HG03575 (cell line): Measurements from ENCODE around the gene COL25A1.
"Not testable (repeated sequence)": the region's sequence is repeated elsewhere in the genome, so short reads cannot be mapped to it uniquely, and the experiment has no call there.

Experiments used
- ATAC-seq: cut with Tn5 transposase; IDR thresholded peaks from one replicate; pipeline ENCODE4 v1.9.1; 2021; ENCODE audit not compliant: unreplicated experiment, insufficient number of reproducible peaks, low FRiP score; ENCODE audit errors: extremely low read depth

COL25A1 gene

DNA sequence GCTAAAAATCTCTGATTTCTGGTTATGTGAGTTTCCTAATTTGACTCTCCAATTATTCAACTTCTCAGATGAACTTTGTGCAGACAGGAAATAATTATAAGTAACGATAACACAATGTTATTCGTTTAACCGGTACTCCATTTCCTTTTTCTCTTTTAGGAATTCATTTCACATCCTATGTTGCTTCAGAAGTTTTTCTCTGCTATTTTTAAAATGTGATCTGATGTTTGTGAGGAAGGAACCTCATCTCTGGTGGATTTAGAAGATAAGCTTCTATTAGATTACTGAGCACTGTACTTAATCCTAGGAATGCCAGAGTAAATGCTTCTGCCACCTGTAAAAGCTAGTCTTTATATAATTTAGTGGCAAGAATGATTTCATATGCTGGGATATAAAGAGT is 423.7 kb downstream of the COL25A1 start:
- no peak for ATAC-seq

DNA sequence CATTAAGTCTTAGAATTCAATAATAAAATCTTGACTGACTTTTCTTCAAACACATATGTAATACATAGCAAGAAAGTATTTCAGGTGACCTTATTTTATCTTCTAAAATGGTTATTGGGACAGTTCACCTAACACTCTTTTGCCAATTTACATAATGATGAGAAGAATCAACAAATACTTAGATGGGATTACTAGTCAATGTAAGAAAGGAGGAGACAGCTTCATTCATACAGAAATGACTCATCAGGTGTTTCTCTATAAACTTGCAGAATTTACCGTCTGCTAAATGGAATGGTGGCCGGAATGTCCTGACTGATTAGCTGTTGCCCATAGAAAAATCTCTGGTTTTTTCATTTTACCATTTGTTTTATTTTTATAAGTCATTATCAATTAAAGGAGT is 424.6 kb downstream of the COL25A1 start:
- no peak for ATAC-seq

DNA sequence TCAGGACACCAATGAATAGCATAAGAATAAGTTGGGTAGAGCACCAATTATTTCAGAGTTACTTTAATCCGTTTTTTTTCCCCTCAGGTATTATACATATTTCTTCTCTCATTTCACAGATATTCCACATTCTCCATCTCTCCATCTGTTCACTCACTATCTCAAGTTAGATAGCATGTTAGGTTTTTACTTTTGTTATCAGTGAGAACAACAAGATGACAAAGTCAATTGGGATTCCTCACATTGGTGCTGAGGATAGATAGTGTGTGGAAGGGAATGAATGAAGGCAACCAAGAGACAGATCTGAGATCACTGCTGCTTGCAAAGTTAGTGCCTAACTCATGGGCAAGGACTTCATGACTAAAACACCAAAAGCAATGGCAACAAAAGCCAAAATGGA is 427.7 kb downstream of the COL25A1 start:
- no peak for ATAC-seq

DNA sequence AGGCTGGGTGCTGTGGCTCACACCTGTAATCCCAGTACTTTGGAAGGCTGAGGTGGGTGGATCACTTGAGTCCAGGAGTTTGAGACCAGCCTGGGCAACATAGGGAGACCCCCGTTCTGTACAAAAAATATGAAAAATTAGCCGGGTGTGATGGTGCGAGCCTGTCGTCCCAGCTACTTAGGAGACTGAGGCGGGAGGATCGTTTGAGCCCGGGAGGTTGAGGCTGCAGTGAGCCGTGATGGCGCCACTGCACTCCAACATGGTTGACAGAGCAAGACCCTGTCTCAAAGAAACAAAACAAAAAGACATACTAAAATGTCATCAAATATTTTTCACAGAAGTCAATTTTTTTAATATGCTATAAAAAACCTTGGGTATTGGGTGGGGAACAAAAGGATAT is 432.5 kb downstream of the COL25A1 start:
- not testable (repeated sequence) for ATAC-seq

DNA sequence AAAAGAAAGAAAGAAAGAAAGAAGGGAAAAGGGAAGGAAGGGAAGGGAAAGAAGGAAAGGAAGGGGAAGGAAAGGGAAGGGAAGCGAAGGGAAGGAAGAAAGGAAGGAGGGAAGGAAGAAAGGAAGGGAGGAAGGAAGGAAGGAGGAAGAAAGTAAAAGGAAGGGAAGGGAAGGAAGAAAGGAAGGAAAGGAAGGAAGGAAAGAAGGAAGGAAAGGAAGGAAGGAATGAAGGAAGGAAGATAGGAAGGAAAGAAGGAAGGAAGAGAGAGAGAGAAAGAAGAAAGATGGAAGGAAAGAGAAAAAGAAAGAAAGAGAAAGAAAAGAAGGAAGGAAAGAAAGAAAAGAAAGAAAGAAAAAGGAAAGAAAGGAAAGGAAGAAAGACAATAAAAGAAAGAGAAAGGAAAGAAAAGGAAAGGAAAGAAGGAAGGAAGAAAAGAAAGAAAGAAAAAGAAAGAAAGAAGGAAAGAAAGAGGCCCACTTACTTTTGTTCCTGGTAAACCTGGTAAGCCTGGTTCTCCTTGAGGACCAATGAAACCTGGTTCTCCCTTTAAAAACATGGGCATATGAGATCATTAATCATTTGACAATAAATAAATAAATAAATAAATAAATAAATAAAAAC is 433.7 kb downstream of the COL25A1 start:
- ATAC-seq, result no peak

DNA sequence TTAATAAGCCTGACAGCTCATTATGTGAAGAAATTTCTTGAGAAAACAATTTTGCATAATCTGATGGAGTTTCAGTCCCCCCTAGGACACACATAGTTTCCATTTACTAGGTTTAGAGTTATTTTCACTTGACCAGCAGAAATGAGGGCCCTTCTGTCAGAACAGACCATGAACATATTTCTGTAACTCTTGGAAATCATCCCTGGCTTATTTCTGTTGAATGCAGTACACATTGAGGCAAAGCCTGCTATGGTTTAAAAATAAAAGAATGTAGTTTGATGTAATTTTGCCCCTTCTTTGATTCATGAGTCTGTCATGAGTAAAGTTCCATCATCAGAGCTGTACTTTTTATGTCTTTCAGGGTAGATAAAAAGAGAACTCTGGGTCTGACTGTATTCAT is 435.0 kb downstream of the COL25A1 start:
- no peak for ATAC-seq

DNA sequence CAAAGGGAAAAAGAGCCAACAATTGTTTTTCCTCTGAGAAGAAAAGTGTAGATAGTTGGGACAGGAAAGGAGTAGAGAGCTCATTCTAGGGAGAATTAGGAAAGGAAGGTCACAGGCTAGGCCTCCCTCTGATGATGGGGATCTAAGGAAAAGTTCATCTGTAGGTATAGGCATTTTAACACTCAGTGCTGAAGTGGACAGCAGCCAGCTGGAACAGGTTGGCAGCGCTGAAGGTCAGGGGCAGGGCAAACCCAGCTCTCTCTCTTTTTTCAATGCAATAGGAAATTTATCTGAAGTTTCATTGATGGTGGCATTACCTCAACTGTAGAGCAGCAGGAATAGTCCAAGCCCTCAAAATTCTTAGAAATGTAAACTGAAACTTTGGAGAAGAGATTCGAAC is 441.1 kb downstream of the COL25A1 start:
- no peak for ATAC-seq

DNA sequence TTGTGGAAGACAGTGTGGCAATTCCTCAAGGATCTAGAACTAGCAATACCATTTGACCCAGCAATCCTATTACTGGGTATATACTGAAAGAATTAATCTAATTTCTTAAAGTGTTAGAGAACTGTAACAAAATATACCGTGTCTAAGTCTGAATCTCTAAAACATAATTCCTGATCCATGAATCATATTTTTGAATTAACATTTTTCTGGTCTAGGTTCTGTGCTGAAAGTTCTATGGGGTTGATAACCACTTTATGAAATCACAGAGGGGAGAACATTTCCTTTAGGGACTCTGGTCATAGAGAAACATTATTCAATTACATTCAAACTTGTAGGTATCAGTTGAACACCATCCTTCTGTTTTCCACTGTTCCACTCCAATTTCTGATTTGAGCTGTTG is 447.7 kb downstream of the COL25A1 start:
- no peak for ATAC-seq

DNA sequence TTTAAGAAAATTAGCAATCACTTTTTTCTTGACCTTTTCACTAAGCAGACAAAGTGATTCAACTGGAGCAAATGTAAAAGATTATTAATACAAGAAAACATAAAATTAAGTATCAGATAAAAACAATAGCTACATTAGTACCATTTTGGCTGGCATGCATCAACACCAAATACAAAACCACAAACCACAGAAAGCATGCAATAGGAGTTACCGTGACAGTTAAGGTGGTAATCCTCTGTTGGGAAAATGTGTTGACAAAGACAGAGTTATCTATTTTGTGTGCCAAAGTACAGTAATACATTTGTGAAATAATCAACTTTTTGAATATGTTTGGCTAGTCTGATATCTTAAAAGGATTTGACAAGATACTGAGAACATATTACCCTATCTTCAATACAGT is 449.8 kb downstream of the COL25A1 start:
- no peak for ATAC-seq

DNA sequence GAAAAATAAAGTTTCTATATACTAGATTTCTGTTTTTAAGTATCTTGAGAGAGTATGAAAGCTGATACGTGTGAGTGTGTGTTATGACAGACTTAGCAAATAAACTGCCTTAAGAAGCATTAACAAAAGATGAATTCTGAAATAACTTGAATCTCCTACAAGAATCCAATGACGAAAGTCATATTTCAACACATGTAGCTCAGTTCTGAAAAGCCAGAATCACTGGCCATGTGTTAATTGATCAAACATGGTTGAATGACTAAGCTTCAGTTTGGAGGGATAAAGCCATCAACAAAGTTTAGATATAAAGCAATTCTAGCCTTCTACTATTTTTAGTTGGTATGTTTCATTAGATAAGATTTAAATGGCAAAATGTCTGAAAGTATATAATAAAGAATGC is 451.1 kb downstream of the COL25A1 start:
- ATAC-seq, result no peak

DNA sequence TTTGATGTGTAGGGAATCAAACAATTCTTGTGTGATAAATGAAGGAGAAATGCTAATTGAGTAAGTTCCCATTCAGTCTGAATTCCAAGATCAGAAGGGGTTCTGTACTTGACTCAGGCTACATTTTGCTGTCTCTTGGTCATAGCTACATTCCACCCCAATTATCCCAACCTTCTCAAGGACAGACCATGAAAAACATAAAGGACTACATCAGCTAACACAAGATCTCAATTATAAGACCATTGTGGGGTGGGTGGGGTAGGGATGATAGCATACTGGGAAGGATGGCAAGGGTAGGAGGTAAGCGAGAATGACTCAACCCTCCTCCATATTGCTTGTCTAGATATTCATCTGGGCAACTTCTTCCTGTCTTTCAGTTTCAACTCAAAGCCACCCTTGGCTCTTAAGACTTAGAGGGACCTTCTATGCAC is 452.2 kb downstream of the COL25A1 start:
- ATAC-seq, result no peak

DNA sequence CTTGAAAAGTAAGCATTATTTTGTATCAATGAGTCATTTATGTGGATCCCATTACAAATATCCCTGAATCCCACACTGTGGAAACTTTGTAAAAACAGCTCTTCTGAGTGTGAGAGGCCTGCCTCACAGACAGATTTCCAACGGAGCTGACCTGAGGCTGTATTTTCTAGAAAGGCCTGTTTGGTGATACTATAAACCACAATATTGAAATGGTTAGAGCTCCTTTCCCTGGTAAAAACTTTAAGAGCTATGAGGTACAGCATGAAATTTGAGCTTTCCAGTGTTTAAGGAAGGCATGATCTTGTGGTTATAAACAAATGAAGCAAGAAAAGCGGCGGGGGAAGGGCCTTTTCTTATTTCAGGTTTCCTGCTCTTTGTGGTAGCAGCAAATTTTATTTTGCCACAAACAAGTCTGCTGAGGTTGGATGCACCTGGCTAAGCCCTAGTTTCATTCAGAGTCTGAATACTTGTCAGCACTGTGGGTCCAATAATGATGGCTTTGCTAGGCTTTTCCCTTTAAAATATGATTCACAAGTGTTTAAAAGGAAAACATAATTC is 452.8 kb downstream of the COL25A1 start:
- ATAC-seq, result peak; percentile 73

DNA sequence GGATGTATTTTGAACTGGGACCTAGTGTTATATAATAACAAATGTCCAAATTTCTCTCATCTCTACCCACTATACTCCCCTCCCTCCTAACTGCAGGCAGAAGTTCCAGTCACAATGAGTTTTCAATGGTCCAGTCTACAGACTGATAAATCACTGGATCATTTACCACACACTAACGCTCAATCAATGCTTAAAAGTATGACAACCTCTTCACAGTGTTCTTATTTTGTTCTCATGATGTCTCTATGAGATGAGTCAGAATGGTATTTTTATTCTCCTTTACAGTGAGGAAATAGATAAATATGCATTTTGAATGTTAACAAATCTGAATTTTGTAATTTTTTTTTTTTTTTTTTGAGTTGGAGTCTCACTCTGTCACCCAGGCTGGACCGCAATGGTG is 455.9 kb downstream of the COL25A1 start:
- ATAC-seq, result no peak

DNA sequence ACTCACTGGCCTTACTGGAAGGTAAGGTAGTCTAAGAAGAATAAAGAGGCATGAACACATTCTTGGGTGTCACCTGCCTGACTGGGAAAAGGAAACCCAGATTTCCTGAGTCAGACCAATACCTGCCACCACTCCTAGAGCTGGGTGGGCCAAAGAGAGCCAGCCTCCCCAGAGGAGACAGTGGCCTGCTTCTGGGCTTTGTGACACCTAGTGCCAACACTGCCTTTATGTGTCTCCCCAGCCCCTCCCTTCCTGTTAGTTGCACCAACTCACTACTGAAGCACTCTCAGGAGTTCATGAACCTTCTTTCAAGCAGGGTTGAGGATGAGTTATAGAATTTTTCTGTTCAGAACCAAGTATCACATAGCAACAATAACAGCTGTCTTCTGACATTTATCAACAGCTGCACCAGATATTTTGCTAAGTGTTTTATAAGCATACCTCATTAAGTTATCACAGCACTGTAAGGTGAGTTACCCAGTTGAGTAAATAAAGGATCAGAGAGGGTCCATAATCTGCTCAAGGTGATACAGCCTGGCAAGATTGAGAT is 462.0 kb downstream of the COL25A1 start:
- no peak for ATAC-seq

DNA sequence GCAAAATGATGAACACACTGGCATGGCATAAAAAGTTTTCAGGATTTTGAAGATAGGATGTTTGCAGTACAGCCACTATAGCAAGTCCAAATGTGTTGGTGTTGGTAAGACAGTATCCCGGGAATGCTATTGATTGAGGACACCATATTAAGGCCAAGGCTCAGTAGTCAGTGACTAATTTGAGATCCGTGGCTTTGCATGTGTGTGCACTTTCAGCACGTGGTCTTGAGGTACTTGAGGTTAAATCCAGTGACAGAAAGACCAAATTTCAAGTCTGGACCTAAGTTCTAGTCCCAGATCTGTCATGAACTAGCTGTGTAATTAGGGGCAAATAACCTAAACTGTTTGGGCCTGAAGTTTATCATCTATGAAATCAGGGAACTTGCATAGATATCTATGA is 463.1 kb downstream of the COL25A1 start:
- ATAC-seq, result no peak

DNA sequence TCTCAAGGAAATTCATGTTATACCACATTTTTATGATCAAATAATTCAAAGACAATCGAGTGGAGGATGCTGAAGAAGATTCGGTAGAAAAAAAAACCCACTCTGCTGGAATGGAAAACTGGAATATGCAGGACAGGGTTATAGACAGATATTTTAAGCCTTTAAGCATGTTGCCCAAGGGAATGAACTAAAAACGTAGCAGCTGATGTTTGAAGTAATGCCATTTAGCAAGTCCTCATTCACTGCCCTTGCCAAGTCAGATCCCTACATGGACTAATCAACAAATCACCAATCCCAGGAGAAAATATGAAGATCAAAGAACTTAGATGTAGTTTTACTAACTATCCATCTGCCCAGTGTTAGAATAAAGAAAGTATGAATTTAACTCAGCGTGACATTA is 464.0 kb downstream of the COL25A1 start:
- no peak for ATAC-seq

DNA sequence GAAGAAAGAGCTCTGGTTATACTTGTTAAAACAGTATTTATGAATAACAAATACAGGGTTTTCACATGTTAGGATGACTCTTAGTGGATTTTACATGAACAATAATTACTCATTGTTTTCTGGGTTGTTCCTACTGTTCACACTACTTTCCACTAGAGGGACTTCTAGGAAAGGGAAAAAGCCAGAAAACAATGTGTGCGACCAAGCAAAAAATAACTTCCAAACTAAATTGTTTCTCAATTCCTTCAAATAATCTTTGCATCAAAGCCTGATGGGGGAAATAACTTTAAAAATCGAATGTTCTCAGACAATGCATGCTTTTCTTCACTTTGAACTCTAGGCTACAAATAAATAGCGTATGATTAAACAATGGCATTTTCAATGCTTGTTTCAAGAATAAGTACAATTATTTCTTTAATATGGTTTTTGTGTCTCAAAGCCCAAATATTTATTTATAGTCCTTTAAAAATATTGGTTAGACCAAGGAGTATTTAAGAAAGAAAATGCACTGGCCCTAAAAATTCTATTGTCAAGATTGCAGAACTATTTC is 467.5 kb downstream of the COL25A1 start:
- ATAC-seq, result peak; percentile 68

DNA sequence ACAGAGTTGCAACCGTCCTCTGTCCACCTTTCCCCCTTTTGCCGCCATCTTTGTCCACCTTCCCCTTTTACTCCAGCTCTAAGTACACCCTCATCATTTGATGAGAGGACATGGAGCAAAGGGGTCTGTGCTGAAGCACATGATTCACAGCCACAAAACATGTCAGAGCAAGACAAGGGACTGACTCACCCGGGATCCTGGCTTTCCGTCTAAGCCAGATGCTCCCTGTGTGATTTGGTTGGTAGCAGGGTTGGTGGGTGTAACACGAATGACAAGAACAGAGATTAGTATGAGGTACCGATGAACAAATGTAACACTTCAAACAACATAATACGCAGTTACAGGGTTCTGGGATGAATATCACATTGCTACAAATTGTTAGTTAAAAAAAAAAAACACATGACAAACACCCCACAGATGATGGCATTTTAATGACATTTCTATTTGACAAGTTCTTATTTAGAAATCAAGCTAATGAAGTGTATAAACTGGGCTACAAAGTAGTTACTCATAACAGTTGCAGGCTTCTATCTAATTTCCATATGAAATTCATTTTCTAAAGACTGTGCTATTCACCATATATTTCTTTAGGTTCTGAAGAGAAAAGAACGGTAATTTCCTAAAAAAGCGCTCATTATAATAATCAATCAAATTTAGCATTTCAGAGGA is 468.2 kb downstream of the COL25A1 start:
- ATAC-seq, result no peak

DNA sequence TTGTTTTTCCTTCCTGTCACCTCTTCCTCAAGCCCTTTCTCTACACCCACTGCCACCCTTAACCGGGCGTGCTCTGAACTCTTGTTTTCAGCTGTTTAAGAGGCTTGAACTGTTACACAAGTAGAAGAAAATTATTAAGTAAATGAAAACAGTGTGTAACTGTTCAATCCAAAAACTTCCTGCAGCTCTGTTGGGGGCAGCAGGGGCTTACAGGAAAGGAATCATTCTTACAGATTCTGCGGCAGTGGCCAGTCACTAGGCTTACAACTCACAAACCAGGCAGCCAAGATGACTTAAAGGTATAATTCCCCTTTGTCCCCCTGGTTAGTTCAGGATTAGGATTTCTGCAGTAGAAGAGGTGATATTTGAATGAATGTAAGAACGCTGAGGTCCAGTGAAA is 469.4 kb downstream of the COL25A1 start:
- no peak for ATAC-seq

DNA sequence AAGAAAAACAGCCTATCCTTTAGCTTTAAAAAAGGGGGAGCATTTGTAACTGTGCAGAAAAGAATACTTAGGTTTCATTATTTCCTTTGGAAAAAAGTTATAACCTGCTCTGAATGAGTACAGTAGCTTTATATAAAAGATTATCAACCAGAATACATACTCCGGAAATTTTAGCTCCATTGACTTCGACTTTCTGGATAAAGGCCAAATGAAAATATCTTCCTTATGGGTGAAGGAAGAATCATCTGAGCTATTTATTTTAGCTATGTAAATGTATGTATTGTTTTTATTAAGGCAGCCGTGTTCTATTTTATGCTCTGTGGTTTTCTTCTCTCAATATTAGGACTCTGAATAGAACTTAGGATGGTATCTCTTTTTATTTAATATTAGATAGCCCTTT is 470.6 kb downstream of the COL25A1 start:
- ATAC-seq, result no peak
